Stimulated activated CD8-positive, alpha-beta memory T cell treated with anti-CD3 and anti-CD28 coated beads, Interleukin-4, amount 100 ng/mL, for 4 hours (primary cell): Measurements from ENCODE around the gene FOSB.

Experiments used
- DNase-seq, 2 donors: peaks; one replicate each; pipeline ENCODE4 v3.0.0-alpha.2; 2020; ENCODE audit warnings: low read depth in 2 of 2, low spot score in 1 of 2

FOSB gene

DNA sequence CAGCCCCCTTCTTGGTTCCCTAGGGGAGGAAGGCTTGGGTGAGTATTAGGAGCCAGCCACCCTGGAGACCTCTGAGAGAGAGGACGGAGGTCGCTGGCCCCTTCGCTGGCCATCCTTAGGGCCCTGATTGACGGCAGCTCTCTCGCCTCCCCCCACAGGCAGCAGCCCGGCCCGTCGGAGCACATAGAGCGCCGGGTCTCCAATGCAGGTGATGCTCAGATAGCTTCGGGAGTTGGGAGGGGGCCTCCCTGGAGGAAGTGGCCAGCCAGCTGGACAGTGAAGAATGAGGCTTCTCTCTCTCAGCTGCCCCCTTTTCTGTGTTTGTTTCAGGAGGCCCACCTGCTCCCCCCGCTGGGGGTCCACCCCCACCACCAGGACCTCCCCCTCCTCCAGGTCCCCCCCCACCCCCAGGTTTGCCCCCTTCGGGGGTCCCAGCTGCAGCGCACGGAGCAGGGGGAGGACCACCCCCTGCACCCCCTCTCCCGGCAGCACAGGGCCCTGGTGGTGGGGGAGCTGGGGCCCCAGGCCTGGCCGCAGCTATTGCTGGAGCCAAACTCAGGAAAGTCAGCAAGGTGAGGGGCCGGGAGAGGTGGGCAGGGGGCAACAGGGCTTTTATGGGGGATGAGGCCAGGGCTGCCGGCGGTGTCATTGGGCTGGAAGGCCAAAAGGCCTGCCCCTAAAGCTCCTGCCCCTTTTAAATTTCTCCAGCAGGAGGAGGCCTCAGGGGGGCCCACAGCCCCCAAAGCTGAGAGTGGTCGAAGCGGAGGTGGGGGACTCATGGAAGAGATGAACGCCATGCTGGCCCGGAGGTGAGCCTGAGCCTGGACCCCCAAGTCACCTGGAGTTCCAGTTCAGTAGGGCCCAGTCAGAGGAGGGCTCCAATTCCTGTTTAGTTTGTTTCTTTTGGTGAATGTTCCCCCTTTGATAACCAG, 54.5 kb downstream of the FOSB start:
- no peak for DNase-seq

DNA sequence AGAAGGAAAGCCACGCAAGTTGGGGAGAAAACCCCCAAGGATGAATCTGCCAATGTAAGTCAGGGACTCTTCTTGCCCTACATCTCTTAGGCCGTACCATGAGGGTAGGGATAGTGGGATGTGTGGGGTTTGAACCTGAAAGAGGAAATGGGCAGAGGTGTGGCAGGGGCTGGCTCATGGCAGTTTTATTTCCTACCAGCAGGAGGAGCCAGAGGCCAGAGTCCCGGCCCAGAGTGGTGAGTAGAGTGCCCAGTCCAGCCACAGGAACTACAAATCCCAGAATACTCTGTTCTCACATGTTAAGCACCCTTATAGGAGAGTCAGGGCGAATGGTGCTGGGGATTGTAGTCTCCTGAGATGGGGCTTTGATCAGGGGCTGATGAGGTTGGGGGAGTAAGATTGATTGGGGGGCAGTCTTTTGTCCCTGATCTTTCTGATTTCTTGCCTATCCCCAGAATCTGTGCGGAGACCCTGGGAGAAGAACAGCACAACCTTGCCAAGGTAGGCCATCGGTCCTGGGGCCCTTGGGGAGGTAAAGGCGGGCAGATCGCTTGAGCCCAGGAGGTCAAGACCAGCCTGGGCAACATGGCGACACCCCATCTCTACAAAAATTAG, 56.0 kb downstream of the FOSB start:
- DNase-seq: no peak

DNA sequence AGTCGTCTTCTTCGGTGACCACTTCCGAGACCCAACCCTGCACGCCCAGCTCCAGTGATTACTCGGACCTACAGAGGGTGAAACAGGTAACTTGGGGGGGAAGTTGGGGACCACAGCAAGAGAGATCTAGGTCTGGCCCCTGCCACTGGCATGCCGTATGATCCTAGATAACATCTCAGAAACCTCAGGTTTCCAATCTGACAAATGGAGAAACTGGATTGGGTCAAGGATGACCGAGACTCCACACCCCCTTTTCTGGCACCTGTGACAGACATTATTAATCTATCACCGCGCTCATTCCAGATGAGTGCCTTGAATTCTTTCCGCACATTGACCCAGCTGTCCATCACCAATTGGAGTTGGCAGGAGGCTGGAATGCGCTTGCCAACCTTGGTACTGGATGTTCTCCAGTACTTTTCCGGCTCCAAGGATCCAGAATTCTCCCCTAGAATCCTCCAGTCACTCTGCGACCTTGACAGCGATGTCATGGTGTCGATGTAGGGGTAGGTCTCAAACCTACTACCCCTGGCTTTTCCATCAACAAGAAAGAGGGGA, 56.9 kb downstream of the FOSB start:
- DNase-seq: no peak
